Neuronal stem cell (in vitro differentiated cells): ENCODE results near the gene ARMC10.
"Not testable (repeated sequence)": the region's sequence is repeated elsewhere in the genome, so short reads cannot be mapped to it uniquely, and the experiment has no call there.

ENCODE experiments used
- DNase-seq: peaks from one replicate; pipeline ENCODE4 v3.0.0-alpha.2; 2013; ENCODE audit warnings: low spot score
- H2AFZ ChIP-seq: one replicate; pipeline ENCODE4 v1.6.1; 2013; ENCODE audit warnings: mild to moderate bottlenecking, low read length, inconsistent platforms
- H2AK5ac ChIP-seq: 2 replicates; pipeline ENCODE4 v1.6.1; 2013; ENCODE audit warnings: low read depth, mild to moderate bottlenecking, inconsistent platforms, low read length, moderate library complexity, mixed read lengths
- H2BK120ac ChIP-seq: 2 replicates; pipeline ENCODE4 v1.6.1; 2013; ENCODE audit warnings: low read depth, mild to moderate bottlenecking, inconsistent platforms, low read length, moderate library complexity, mixed read lengths
- H2BK12ac ChIP-seq: one replicate; pipeline ENCODE4 v1.6.1; 2013; ENCODE audit warnings: low read length, inconsistent platforms
- H2BK15ac ChIP-seq: 2 replicates; pipeline ENCODE4 v1.6.1; 2013; ENCODE audit warnings: mild to moderate bottlenecking, low read length, inconsistent platforms, mixed read lengths
- H2BK5ac ChIP-seq: one replicate; pipeline ENCODE4 v1.6.1; 2013; ENCODE audit warnings: inconsistent platforms, mild to moderate bottlenecking, low read length, moderate library complexity
- H3K14ac ChIP-seq: one replicate; pipeline ENCODE4 v1.6.1; 2013; ENCODE audit warnings: low read length, inconsistent platforms
- H3K18ac ChIP-seq: 2 replicates; pipeline ENCODE4 v1.6.1; 2013; ENCODE audit warnings: low read length, inconsistent platforms
- H3K23ac ChIP-seq: 2 replicates; pipeline ENCODE4 v1.6.1; 2013; ENCODE audit warnings: low read depth, mild to moderate bottlenecking, mixed read lengths, low read length, inconsistent platforms; ENCODE audit not compliant: poor library complexity
- H3K27ac ChIP-seq: replicated peaks from 3 replicates; pipeline ENCODE4 v1.5.1; 2013; ENCODE audit warnings: low read length, inconsistent platforms
- H3K27me3 ChIP-seq, 3 experiments: 2 replicates each; pipeline ENCODE4 v1.6.1; 2013; ENCODE audit warnings: low read length in 3 of 3, mild to moderate bottlenecking in 2 of 3, inconsistent platforms in 1 of 3, low read depth in 1 of 3, mixed read lengths in 1 of 3, moderate library complexity in 1 of 3; ENCODE audit not compliant: control insufficient read depth in 3 of 3, insufficient read depth in 3 of 3
- H3K36me3 ChIP-seq, 2 donors: replicated peaks in 1 of 2; 2 replicates each; pipeline ENCODE4 v1.6.1; 2013; ENCODE audit warnings: low read length in 2 of 2; ENCODE audit not compliant: control insufficient read depth in 2 of 2, insufficient read depth in 2 of 2
- H3K4ac ChIP-seq: 2 replicates; pipeline ENCODE4 v1.6.1; 2013; ENCODE audit warnings: inconsistent platforms, mild to moderate bottlenecking, low read length, moderate library complexity
- H3K4me1 ChIP-seq, 2 donors: 1 replicate in 1 of 2; 2 replicates in 1 of 2; pipeline ENCODE4 v1.6.1; 2013; ENCODE audit warnings: low read length in 2 of 2, low read depth in 1 of 2; ENCODE audit not compliant: control insufficient read depth in 2 of 2, insufficient read depth in 1 of 2
- H3K4me2 ChIP-seq: one replicate; pipeline ENCODE4 v1.6.1; 2013; ENCODE audit warnings: mild to moderate bottlenecking, low read length, inconsistent platforms; ENCODE audit not compliant: insufficient read depth, poor library complexity, severe bottlenecking
- H3K4me3 ChIP-seq, 2 donors: 2 replicates each; pipeline ENCODE4 v1.5.1; 2013; ENCODE audit warnings: low read length in 2 of 2, mild to moderate bottlenecking in 2 of 2, inconsistent platforms in 1 of 2, moderate library complexity in 1 of 2
- H3K79me1 ChIP-seq: one replicate; pipeline ENCODE4 v1.6.1; 2013; ENCODE audit warnings: low read depth, mild to moderate bottlenecking, inconsistent platforms, low read length, moderate library complexity
- H3K9ac ChIP-seq: one replicate; pipeline ENCODE4 v1.6.1; 2013; ENCODE audit warnings: mild to moderate bottlenecking, low read depth, low read length, inconsistent platforms; ENCODE audit not compliant: poor library complexity
- H3K9me3 ChIP-seq, 2 donors: replicated peaks in 1 of 2; 2 replicates each; pipeline versions ENCODE3 to v1.6.1; 2013; ENCODE audit warnings: low read length in 2 of 2, mild to moderate bottlenecking in 2 of 2, inconsistent platforms in 1 of 2, low read depth in 1 of 2, mixed read lengths in 1 of 2, moderate library complexity in 1 of 2; ENCODE audit not compliant: control insufficient read depth in 2 of 2, insufficient read depth in 1 of 2
- H4K8ac ChIP-seq: one replicate; pipeline ENCODE4 v1.6.1; 2013; ENCODE audit warnings: low read depth, mild to moderate bottlenecking, inconsistent platforms, low read length, moderate library complexity
- H4K91ac ChIP-seq: one replicate; pipeline ENCODE4 v1.6.1; 2013; ENCODE audit warnings: low read length, low read depth, mild to moderate bottlenecking, inconsistent platforms; ENCODE audit not compliant: poor library complexity
- WGBS, 2 donors: extraction: QIAGEN DNeasy Blood & Tissue Kit; methylation state at CpG; one replicate each; pipeline ENCODE4 v1.1.7; 2013; ENCODE audit warnings: missing lambda C conversion rate in 2 of 2, mixed read lengths in 1 of 2; ENCODE audit not compliant: insufficient read length in 2 of 2, insufficient replicate concordance in 1 of 2; ENCODE audit errors: extremely low coverage in 2 of 2; 5-methylcytosine and 5-hydroxymethylcytosine counted together

The ARMC10 gene

DNA sequence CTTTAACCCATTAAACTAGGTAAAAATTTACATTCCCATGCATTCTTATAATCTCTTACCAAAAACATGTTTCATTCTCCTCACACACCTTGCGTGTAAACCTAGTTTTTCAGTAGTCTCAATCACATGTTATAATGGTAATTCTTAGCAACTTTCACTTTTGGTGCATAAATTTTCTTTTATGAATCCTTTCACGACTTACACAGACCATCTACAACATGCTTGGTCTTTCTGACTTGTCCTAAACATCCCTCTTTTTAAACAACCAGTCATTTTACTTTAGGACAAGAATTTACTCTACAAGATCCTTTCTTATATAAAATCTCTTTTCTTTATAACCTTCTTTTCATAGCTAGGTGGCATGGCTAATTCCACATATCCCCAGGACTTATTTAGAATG, 26.1 kb upstream of the ARMC10 start:
- H2BK120ac ChIP-seq: no peak overlapping the region
- no peak overlapping the region for H3K4me2 ChIP-seq
- no peaks in the 10 kb centered on the region for H3K4me1 ChIP-seq
- H3K79me1 ChIP-seq: no peaks in the 10 kb centered on the region
- no peak overlapping the region for H2BK5ac ChIP-seq
- H3K14ac ChIP-seq: no peak overlapping the region
- H4K91ac ChIP-seq: no peak overlapping the region
- H3K36me3 ChIP-seq: peaks cover 1 to 4% of the 10 kb centered on the region in 2 donors
- no peak overlapping the region for H2AK5ac ChIP-seq
- H3K9me3 ChIP-seq: peaks cover 3 to 33% of the 10 kb centered on the region in 2 donors
- H3K18ac ChIP-seq: no peak overlapping the region
- H3K27me3 ChIP-seq: no peaks in the 10 kb centered on the region
- no peak overlapping the region for H3K4ac ChIP-seq
- no peak overlapping the region for H2AFZ ChIP-seq
- no peak overlapping the region for H4K8ac ChIP-seq
- no CpG with 5 or more reads among the region's 2 CpGs for WGBS, 2 donors
- no peak overlapping the region for H2BK12ac ChIP-seq
- DNase-seq: peak; percentile 30
- H2BK15ac ChIP-seq: no peak overlapping the region
- no peak overlapping the region for H3K27ac ChIP-seq
- H3K4me3 ChIP-seq: no peak overlapping the region
- no peak overlapping the region for H3K23ac ChIP-seq
- no peak overlapping the region for H3K9ac ChIP-seq

DNA sequence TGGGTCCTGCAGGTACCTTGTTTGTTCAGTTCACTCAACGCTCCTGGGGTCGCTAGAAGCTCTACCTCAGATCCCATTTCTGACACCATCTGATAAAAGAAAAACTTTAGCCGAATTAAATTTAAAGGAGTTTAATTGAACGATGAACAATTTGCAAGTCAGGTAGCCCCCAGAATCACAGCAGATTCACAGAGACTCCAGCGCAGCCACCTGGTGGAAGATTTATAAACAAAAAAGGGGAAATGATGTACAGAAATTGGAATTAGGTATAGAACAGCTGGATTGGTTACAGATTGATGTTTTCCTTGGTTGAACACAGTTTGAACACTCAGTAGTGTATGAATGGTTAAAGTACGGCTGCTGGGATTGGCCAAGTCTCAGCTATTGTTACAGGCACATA, 23.4 kb upstream of the ARMC10 start:
- no peak overlapping the region for H3K4me2 ChIP-seq
- no peak overlapping the region for H3K4ac ChIP-seq
- H3K9ac ChIP-seq: no peak overlapping the region
- H3K27ac ChIP-seq: no peak overlapping the region
- no peak overlapping the region for H3K14ac ChIP-seq
- H3K18ac ChIP-seq: no peak overlapping the region
- H3K36me3 ChIP-seq: peaks cover 2 to 6% of the 10 kb centered on the region in 2 donors
- no peak overlapping the region for H2BK15ac ChIP-seq
- no peak overlapping the region for H2AK5ac ChIP-seq
- H3K27me3 ChIP-seq: no peaks in the 10 kb centered on the region
- no peak overlapping the region for H4K91ac ChIP-seq
- H2BK120ac ChIP-seq: no peak overlapping the region
- no peak overlapping the region for H2BK5ac ChIP-seq
- no peaks in the 10 kb centered on the region for H3K79me1 ChIP-seq
- no peaks in the 10 kb centered on the region for H3K4me1 ChIP-seq
- H2AFZ ChIP-seq: no peak overlapping the region
- H2BK12ac ChIP-seq: no peak overlapping the region
- H3K4me3 ChIP-seq: no peak overlapping the region
- H3K9me3 ChIP-seq: peaks cover 3 to 33% of the 10 kb centered on the region in 2 donors
- no CpG with 5 or more reads among the region's 6 CpGs for WGBS, 2 donors
- no peak overlapping the region for H3K23ac ChIP-seq
- H4K8ac ChIP-seq: no peak overlapping the region
- no peak for DNase-seq

DNA sequence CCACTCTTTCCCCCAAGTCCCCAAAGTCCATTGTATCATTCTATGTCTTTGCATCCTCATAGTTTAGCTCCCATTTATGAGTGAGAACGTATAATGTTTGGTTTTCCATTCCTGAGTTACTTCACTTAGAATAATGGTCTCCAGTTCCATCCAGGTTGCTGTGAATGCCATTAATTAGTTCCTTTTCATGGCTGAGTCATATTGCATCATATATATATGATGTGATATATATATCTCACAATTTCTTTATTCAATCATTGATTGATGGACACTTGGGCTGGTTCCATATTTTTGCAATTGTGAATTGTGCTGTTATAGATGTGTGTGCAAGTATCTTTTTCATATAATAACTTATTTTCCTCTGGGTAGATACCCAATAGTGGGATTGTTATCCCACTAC, 18.9 kb upstream of the ARMC10 start:
- H3K4me3 ChIP-seq, H3K4me2 ChIP-seq, H3K36me3 ChIP-seq, H3K4ac ChIP-seq, H3K4me1 ChIP-seq, H2BK12ac ChIP-seq, H3K27ac ChIP-seq, H3K18ac ChIP-seq, H3K79me1 ChIP-seq, H2AFZ ChIP-seq, H2BK120ac ChIP-seq, H2BK15ac ChIP-seq, H3K9ac ChIP-seq, H4K8ac ChIP-seq, H2AK5ac ChIP-seq, DNase-seq, H3K23ac ChIP-seq, H3K9me3 ChIP-seq, H2BK5ac ChIP-seq, H3K14ac ChIP-seq, H3K27me3 ChIP-seq, H4K91ac ChIP-seq: not testable (repeated sequence)
- WGBS, 2 donors: no CpG with 5 or more reads among the region's 1 CpG

DNA sequence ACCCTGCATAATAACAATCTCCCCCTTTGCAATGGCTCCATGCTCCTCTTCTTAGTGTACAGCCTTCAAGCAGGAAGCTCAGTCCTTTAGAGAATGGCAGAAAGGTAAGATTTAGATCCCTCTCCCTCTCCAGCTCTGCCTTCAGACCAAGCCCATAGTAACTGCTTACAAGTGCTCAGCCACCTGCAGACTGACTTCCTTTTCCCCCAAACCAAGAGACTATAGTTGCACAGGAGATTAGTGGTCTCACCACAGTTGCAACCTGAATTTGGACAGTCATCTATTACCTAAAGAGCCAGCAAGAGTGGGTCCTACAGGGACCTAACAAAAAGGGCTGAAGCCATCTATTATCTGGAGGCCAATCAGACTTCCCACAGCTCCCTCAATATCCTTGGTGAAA, 16.8 kb upstream of the ARMC10 start:
- no peaks in the 10 kb centered on the region for H3K79me1 ChIP-seq
- no peaks in the 10 kb centered on the region for H3K9me3 ChIP-seq
- peaks cover 0 to 1% of the 10 kb centered on the region in 2 donors for H3K4me1 ChIP-seq
- no peak overlapping the region for H3K4ac ChIP-seq
- no peaks in the 10 kb centered on the region for H3K27me3 ChIP-seq
- no peak overlapping the region for H3K27ac ChIP-seq
- no peak overlapping the region for H2BK15ac ChIP-seq
- H3K4me3 ChIP-seq: no peak overlapping the region
- H3K23ac ChIP-seq: no peak overlapping the region
- no peak overlapping the region for H2AK5ac ChIP-seq
- H2AFZ ChIP-seq: no peak overlapping the region
- no peak overlapping the region for H2BK12ac ChIP-seq
- H2BK120ac ChIP-seq: no peak overlapping the region
- H3K9ac ChIP-seq: no peak overlapping the region
- no peak overlapping the region for H4K8ac ChIP-seq
- DNase-seq: no peak
- no peak overlapping the region for H3K18ac ChIP-seq
- H4K91ac ChIP-seq: no peak overlapping the region
- no peak overlapping the region for H2BK5ac ChIP-seq
- no peak overlapping the region for H3K4me2 ChIP-seq
- H3K36me3 ChIP-seq: peaks cover 2 to 6% of the 10 kb centered on the region in 2 donors
- H3K14ac ChIP-seq: no peak overlapping the region
